CD4-positive, alpha-beta T cell treated with Interleukin-17A for 1 hour (primary cell): ENCODE results near the gene APBB1IP.
A peak's percentile ranks its signal among the peaks of the same experiment; 100 is the strongest.
"Not testable (repeated sequence)": the region's sequence is repeated elsewhere in the genome, so short reads cannot be mapped to it uniquely, and the experiment has no call there.

Experiments
- DNase-seq: peaks from one replicate; pipeline ENCODE4 v3.0.0-alpha.2; 2020

The APBB1IP gene

GRCh38 chr10:26567351-26567721 is 129.2 kb downstream of the APBB1IP start:
- DNase-seq = no peak

- no peak for DNase-seq
Measured at GRCh38 chr10:26571655-26572054, 133.5 kb downstream of the APBB1IP start.

- DNase-seq = no peak
Measured at GRCh38 chr10:26573674-26574073, 135.5 kb downstream of the APBB1IP start.

- DNase-seq = no peak
Measured at GRCh38 chr10:26574783-26575182, 136.6 kb downstream of the APBB1IP start.

- DNase-seq = not testable (repeated sequence)
Measured at GRCh38 chr10:26578371-26578770, 140.2 kb downstream of the APBB1IP start.

GRCh38 chr10:26579256-26580063 is 141.3 kb downstream of the APBB1IP start:
- no peak for DNase-seq

GRCh38 chr10:26586211-26586610 is 148.1 kb downstream of the APBB1IP start:
- no peak for DNase-seq

GRCh38 chr10:26588611-26589010 is 150.5 kb downstream of the APBB1IP start:
- no peak for DNase-seq

- DNase-seq = not testable (repeated sequence)
Measured at GRCh38 chr10:26589813-26590212, 151.7 kb downstream of the APBB1IP start.

GRCh38 chr10:26593896-26594295 is 155.8 kb downstream of the APBB1IP start:
- DNase-seq = no peak

- DNase-seq = not testable (repeated sequence)
Measured at GRCh38 chr10:26603283-26603682, 165.1 kb downstream of the APBB1IP start.

- DNase-seq = not testable (repeated sequence)
Measured at GRCh38 chr10:26604320-26605093, 166.4 kb downstream of the APBB1IP start.

- peak; percentile 50 for DNase-seq
Measured at GRCh38 chr10:26606389-26606877, 168.3 kb downstream of the APBB1IP start.

GRCh38 chr10:26612151-26612915 is 174.2 kb downstream of the APBB1IP start:
- no peak for DNase-seq
